ENCODE data around the gene SEPHS1.

SEPHS1 gene

GRCh38 chr10:13291821-13292773, 56.0 kb downstream of the SEPHS1 start:
- no peak for TF ChIP-seq CTCF (IDR thresholded peaks at IDR 0.05)

GRCh38 chr10:13291061-13291460, 57.0 kb downstream of the SEPHS1 start:
- no peak for TF ChIP-seq CTCF (IDR thresholded peaks at IDR 0.05)

- no peak for TF ChIP-seq CTCF (IDR thresholded peaks at IDR 0.05)
Observed at GRCh38 chr10:13284050-13284449, 64.0 kb downstream of the SEPHS1 start.

- TF ChIP-seq CTCF (IDR thresholded peaks at IDR 0.05), result no peak
Observed at GRCh38 chr10:13276749-13277365, 71.2 kb downstream of the SEPHS1 start.

GRCh38 chr10:13272164-13272571, 75.9 kb downstream of the SEPHS1 start:
- no peak for TF ChIP-seq CTCF (IDR thresholded peaks at IDR 0.05)

GRCh38 chr10:13271552-13272163, 76.4 kb downstream of the SEPHS1 start:
- peak; percentile 56 for TF ChIP-seq CTCF (IDR thresholded peaks at IDR 0.05)

GRCh38 chr10:13270877-13271551, 77.1 kb downstream of the SEPHS1 start:
- no peak for TF ChIP-seq CTCF (IDR thresholded peaks at IDR 0.05)

Data from LNCAP (cell line).